GM23248 (cell line): ENCODE results near the gene THOC1. TPM values are rescaled to one million over a fixed set of nuclear protein-coding genes. Genes with fewer than 3 reads are reported as not detected.

ENCODE experiments used
- DNase-seq: peaks from one replicate; pipeline ENCODE4 v3.0.0-alpha.2; 2015
- H2AFZ ChIP-seq: fragments of 200-600 bp; sonication (generic); 2 replicates; pipeline ENCODE4 v1.6.1; 2016; ENCODE audit warnings: antibody characterized with exemption
- H3F3A ChIP-seq: fragments of 200-600 bp; sonication (generic); 2 replicates; pipeline ENCODE4 v1.6.1; 2016; ENCODE audit warnings: mild to moderate bottlenecking, antibody characterized with exemption, mixed run types; ENCODE audit not compliant: insufficient read depth
- H3K27ac ChIP-seq: fragments of 200-600 bp; sonication (generic); 2 replicates; pipeline ENCODE4 v1.5.1; 2016; ENCODE audit warnings: mild to moderate bottlenecking
- H3K27me3 ChIP-seq: fragments of 200-600 bp; sonication (generic); replicated peaks from 2 replicates; pipeline ENCODE4 v1.6.1; 2016; ENCODE audit warnings: mild to moderate bottlenecking; ENCODE audit not compliant: insufficient read depth
- H3K36me3 ChIP-seq: fragments of 200-600 bp; sonication (generic); 2 replicates; pipeline ENCODE4 v1.6.1; 2016; ENCODE audit warnings: low read depth, mild to moderate bottlenecking
- H3K4me1 ChIP-seq: fragments of 200-600 bp; sonication (generic); 2 replicates; pipeline ENCODE4 v1.6.1; 2016; ENCODE audit warnings: mild to moderate bottlenecking; ENCODE audit not compliant: insufficient read depth
- H3K4me2 ChIP-seq: fragments of 200-600 bp; sonication (generic); one replicate; pipeline ENCODE4 v1.6.1; 2016; ENCODE audit warnings: mild to moderate bottlenecking; ENCODE audit not compliant: unreplicated experiment
- H3K4me3 ChIP-seq: fragments of 200-600 bp; sonication (generic); 2 replicates; pipeline ENCODE4 v1.5.1; 2016; ENCODE audit warnings: mild to moderate bottlenecking
- H3K79me2 ChIP-seq: fragments of 200-600 bp; sonication (generic); 2 replicates; pipeline ENCODE4 v1.6.1; 2016; ENCODE audit warnings: mild to moderate bottlenecking; ENCODE audit not compliant: insufficient read depth
- H3K9ac ChIP-seq: fragments of 200-600 bp; sonication (generic); 2 replicates; pipeline ENCODE4 v1.6.1; 2016; ENCODE audit warnings: mild to moderate bottlenecking
- H3K9me2 ChIP-seq: fragments of 200-600 bp; sonication (generic); 2 replicates; pipeline ENCODE4 v1.6.1; 2016; ENCODE audit warnings: mixed run types, mild to moderate bottlenecking, moderate library complexity; ENCODE audit not compliant: insufficient read depth
- H3K9me3 ChIP-seq: fragments of 200-600 bp; sonication (generic); one replicate; pipeline ENCODE4 v1.6.1; 2017; ENCODE audit warnings: low read depth
- H4K20me1 ChIP-seq: fragments of 200-600 bp; sonication (generic); 2 replicates; pipeline ENCODE4 v1.6.0; 2016; ENCODE audit not compliant: insufficient read depth
- EZH2 ChIP-seq: fragments of 200-600 bp; sonication (generic); IDR thresholded peaks from 2 replicates; pipeline ENCODE4 v1.6.1; 2018; ENCODE audit warnings: antibody characterized with exemption, mild to moderate bottlenecking; ENCODE audit not compliant: insufficient read depth, poor library complexity, severe bottlenecking
- EZH2phosphoT487 ChIP-seq: fragments of 200-600 bp; sonication (generic); IDR thresholded peaks from 2 replicates; pipeline ENCODE4 v1.6.1; 2018; ENCODE audit warnings: antibody characterized with exemption, moderate library complexity, mild to moderate bottlenecking, low read depth; ENCODE audit not compliant: insufficient read depth
- whole genome bisulfite sequencing, 2 experiments: methylation state at CpG; one replicate each; pipeline ENCODE4 v1.1.6; 2015 to 2017; ENCODE audit warnings: low lambda C conversion rate in 2 of 2, low coverage in 1 of 2; ENCODE audit errors: missing lambda C conversion rate in 2 of 2; 5-methylcytosine and 5-hydroxymethylcytosine counted together
- in situ Hi-C: fragments of 300-500 bp; cut with MboI; formaldehyde crosslinking; loops from 2 replicates; pipeline ENCODE4 v1.15.0; 2020
- polyA plus RNA-seq: library from polyadenylated mRNA; unstranded; fragments of >200 nt; fragmentation: Nextera tagmentation; extraction: Ambion mirVana; gene quantifications from 2 replicates; pipeline ENCODE4 v1.2.1, GENCODE V29; 2016
- total RNA-seq: library from RNA; depleted of rRNA; stranded (reverse); fragments of >200 nt; shearing (Covaris generic); gene quantifications from 2 replicates; pipeline ENCODE4 v1.2.3, GENCODE V29; 2014

Gene THOC1
- total and polyA plus RNA-seq, 2 experiments from 2014 or later, result 23.2 to 28.3 TPM

DNA sequence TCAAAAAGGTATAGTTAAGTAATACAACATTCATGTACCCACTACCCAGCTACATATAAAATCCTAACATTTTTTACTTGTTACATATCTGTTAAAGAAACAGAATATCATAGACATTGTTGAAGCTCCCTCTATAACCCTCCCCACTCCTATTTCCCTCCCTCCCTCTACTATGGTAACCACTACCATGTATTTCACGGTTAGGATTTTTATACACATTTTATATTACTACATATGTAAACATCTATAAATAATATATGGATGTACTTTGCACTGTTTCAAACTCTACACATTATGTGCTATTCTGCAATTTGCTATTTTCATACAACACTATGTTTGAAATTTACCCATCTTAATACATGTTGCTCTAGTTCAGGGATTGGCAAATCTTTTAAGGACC lies 36.3 kb downstream of the THOC1 start:
- Histone ChIP-seq H2AFZ (no peak overlapping the region), H3F3A (peaks cover 11% of the 10 kb centered on the region; the same call in 1 of the 2 replicates), H3K4me3 (no peak overlapping the region), H3K27me3 (no peaks in the 10 kb centered on the region), H3K27ac (no peak overlapping the region), H3K79me2 (no peaks in the 10 kb centered on the region), H3K9me3 (no peaks in the 10 kb centered on the region), H3K9ac (no peak overlapping the region), H3K4me2 (no peak overlapping the region), H4K20me1 (no peaks in the 10 kb centered on the region), H3K9me2 (no peaks in the 10 kb centered on the region), H3K4me1 (peaks cover 11% of the 10 kb centered on the region), H3K36me3 (no peaks in the 10 kb centered on the region; the same call in none of the 2 replicates)
- TF ChIP-seq EZH2phosphoT487, result no peak
- no peak for TF ChIP-seq EZH2
- no peak for DNase-seq
- in situ Hi-C loops, result no loop called here
- WGBS, 2 experiments, result 94 to 100% methylated on average over 1 of the region's 1 CpG

- H4K20me1 ChIP-seq, result no peaks in the 10 kb centered on the region
- peaks cover 11% of the 10 kb centered on the region; the same call in 1 of the 2 replicates for H3F3A ChIP-seq
- DNase-seq, result peak; percentile 31
- H3K36me3 ChIP-seq, result peaks cover 14% of the 10 kb centered on the region
- TF ChIP-seq EZH2 (no peak), EZH2phosphoT487 (no peak)
- no peaks in the 10 kb centered on the region for H3K27me3 ChIP-seq
- peaks cover 11% of the 10 kb centered on the region for H3K4me1 ChIP-seq
- H2AFZ ChIP-seq, result no peak overlapping the region
- no peak overlapping the region for H3K4me2 ChIP-seq
- no peak overlapping the region for H3K9ac ChIP-seq
- 94 to 95% methylated on average over 1 of the region's 1 CpG for WGBS, 2 experiments
- H3K9me2 ChIP-seq, result no peaks in the 10 kb centered on the region
- H3K27ac ChIP-seq, result no peak overlapping the region
- in situ Hi-C loops, result no loop called here
- H3K4me3 ChIP-seq, result no peak overlapping the region
- no peaks in the 10 kb centered on the region for H3K79me2 ChIP-seq
- no peaks in the 10 kb centered on the region for H3K9me3 ChIP-seq
Observed at GRCh38 chr18:228586-228985, 39.3 kb downstream of the THOC1 start.

DNA sequence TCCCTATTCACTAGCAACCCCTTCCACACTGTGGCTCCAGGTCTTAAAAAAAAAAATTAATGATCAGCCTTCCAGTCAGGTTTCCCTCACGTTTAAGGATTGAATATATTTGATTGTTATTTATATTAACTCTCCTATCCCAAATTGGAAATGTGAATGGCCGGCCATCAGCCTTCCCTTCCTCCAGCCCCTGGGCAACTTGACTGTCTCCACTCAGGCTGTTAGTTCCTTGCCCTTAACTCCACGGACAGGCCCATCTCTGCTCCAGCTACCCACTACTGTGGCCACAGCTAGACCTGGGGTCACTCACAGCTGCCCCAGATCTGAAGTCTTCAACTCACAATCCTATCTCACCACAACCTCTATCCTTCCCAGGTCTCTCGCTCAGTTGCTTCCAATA lies 39.9 kb downstream of the THOC1 start:
- Histone ChIP-seq H2AFZ (no peak overlapping the region), H3K79me2 (no peaks in the 10 kb centered on the region), H3K4me1 (peaks cover 11% of the 10 kb centered on the region), H3K9ac (no peak overlapping the region), H3K36me3 (peaks cover 17% of the 10 kb centered on the region), H3K27me3 (no peaks in the 10 kb centered on the region), H3K4me2 (no peak overlapping the region), H3K4me3 (no peak overlapping the region), H3F3A (peaks cover 11% of the 10 kb centered on the region; the same call in 1 of the 2 replicates), H3K9me2 (no peaks in the 10 kb centered on the region), H3K9me3 (no peaks in the 10 kb centered on the region), H4K20me1 (no peaks in the 10 kb centered on the region), H3K27ac (no peak overlapping the region)
- 89% methylated on average over 4 of the region's 4 CpGs for WGBS, 2 experiments
- DNase-seq, result no peak
- in situ Hi-C loops, result no loop called here
- TF ChIP-seq EZH2 (no peak), EZH2phosphoT487 (no peak)

- no peak overlapping the region for H3K27ac ChIP-seq
- H3K4me1 ChIP-seq, result peaks cover 11% of the 10 kb centered on the region
- no peak overlapping the region for H3K4me2 ChIP-seq
- no peaks in the 10 kb centered on the region for H3K9me3 ChIP-seq
- H3K9ac ChIP-seq, result no peak overlapping the region
- in situ Hi-C loops, result no loop called here
- H2AFZ ChIP-seq, result no peak overlapping the region
- no peaks in the 10 kb centered on the region for H3K27me3 ChIP-seq
- peaks cover 11% of the 10 kb centered on the region; the same call in 1 of the 2 replicates for H3F3A ChIP-seq
- no peaks in the 10 kb centered on the region for H4K20me1 ChIP-seq
- WGBS, 2 experiments, result 87 to 90% methylated on average over 6 of the region's 6 CpGs
- no peaks in the 10 kb centered on the region for H3K9me2 ChIP-seq
- no peak for TF ChIP-seq EZH2
- TF ChIP-seq EZH2phosphoT487, result no peak
- H3K36me3 ChIP-seq, result peaks cover 23% of the 10 kb centered on the region
- H3K79me2 ChIP-seq, result no peaks in the 10 kb centered on the region
- no peak overlapping the region for H3K4me3 ChIP-seq
- no peak for DNase-seq
Observed at GRCh38 chr18:227374-227773, 40.5 kb downstream of the THOC1 start.

DNA sequence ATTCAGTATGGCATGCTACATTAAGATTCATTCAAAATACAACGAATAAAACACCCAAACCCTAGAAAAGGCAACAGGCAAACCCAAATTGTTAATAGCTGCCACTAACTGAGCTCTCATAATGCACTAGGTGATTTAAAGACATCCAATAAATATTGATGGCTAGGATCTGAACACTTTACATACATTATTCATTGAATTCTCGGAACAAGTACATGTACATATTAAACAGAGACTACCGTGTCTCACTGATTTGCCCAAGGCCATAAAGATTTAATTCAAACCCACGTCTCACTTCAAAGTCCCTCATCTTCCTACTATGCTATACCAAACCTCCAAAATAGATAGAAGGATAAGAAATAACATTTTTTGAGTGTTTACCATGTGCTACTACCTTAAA lies 42.1 kb downstream of the THOC1 start:
- no peaks in the 10 kb centered on the region for H3K27me3 ChIP-seq
- H3K27ac ChIP-seq, result no peak overlapping the region
- H3K4me1 ChIP-seq, result peaks cover 11% of the 10 kb centered on the region
- DNase-seq, result no peak
- H3K9me3 ChIP-seq, result no peaks in the 10 kb centered on the region
- H3K4me3 ChIP-seq, result no peak overlapping the region
- peaks cover 30% of the 10 kb centered on the region for H3K36me3 ChIP-seq
- H3K79me2 ChIP-seq, result no peaks in the 10 kb centered on the region
- WGBS, 2 experiments, result 97% methylated on average over 4 of the region's 4 CpGs
- no peaks in the 10 kb centered on the region for H3K9me2 ChIP-seq
- H4K20me1 ChIP-seq, result no peaks in the 10 kb centered on the region
- peaks cover 15% of the 10 kb centered on the region; the same call in 1 of the 2 replicates for H3F3A ChIP-seq
- in situ Hi-C loops, result no loop called here
- H3K9ac ChIP-seq, result no peak overlapping the region
- TF ChIP-seq EZH2 (no peak), EZH2phosphoT487 (no peak)
- no peak overlapping the region for H2AFZ ChIP-seq
- H3K4me2 ChIP-seq, result no peak overlapping the region
